ENCODE data around the gene STUM. TPM values are rescaled to one million over a fixed set of nuclear protein-coding genes. Genes with fewer than 3 reads are reported as not detected.

The STUM gene
- total RNA-seq, 1 experiment from 2014 or later = 0.11 TPM

DNA sequence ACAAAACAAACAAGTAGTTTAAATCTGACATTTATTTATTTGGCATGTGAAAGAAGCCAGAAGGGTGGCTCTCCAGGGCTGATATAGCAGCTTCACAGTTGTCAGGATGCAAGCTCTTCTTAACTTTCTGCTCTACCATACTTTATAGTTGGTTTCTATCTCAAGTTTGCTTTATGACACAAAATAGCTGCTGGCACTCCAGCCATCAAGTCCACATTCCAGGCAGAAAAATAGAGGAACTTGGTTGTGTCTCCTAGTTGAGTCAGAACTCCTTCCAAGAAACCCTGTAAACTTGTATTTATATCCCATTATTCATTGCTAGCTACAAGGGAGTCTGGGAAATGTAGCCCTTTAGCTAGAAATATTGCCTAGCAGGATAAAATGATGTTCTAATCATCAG lies 24.0 kb upstream of the STUM start:
- no peak overlapping the region for H2AK5ac ChIP-seq (ENCODE audit: insufficient read length, low read length)
- Mint-ChIP-seq H3K4me3 (no peak overlapping the region), H3K9me3 (no peaks in the 10 kb centered on the region), H3K36me3 (ENCODE audit: insufficient read depth in 1 of 3, low read depth in 3 of 3) (no peaks in the 10 kb centered on the region; a peak in 1 of 7 replicates), H3K27me3 (ENCODE audit: low read depth) (peaks cover 57% of the 10 kb centered on the region), H3K4me1 (peaks cover 22 to 29% of the 10 kb centered on the region in 2 experiments), H3K27ac (no peak overlapping the region)
- no peak overlapping the region for H3K23ac ChIP-seq (ENCODE audit: insufficient read length, low read depth, low read length)
- no peaks in the 10 kb centered on the region; the same call in 1 of the 2 replicates for H3K27me3 ChIP-seq (ENCODE audit: insufficient read depth, low read length)
- no peak overlapping the region for H3K4ac ChIP-seq (ENCODE audit: low read depth, low read length)
- no peak overlapping the region for H3K18ac ChIP-seq (ENCODE audit: insufficient read length, low read depth, low read length)
- no peak overlapping the region for H4K8ac ChIP-seq (replicated peaks; ENCODE audit: insufficient read length, low read depth, low read length)
- no peak overlapping the region for H2BK20ac ChIP-seq (ENCODE audit: low read depth, low read length, poor library complexity, severe bottlenecking)
- no peaks in the 10 kb centered on the region for H3K79me2 ChIP-seq (ENCODE audit: insufficient read depth, low read length)
- no peak for DNase-seq
- H3K23me2 ChIP-seq (ENCODE audit: insufficient read length, low read depth, low read length, poor library complexity, severe bottlenecking) = no peaks in the 10 kb centered on the region
- TF ChIP-seq, protein P1, sequence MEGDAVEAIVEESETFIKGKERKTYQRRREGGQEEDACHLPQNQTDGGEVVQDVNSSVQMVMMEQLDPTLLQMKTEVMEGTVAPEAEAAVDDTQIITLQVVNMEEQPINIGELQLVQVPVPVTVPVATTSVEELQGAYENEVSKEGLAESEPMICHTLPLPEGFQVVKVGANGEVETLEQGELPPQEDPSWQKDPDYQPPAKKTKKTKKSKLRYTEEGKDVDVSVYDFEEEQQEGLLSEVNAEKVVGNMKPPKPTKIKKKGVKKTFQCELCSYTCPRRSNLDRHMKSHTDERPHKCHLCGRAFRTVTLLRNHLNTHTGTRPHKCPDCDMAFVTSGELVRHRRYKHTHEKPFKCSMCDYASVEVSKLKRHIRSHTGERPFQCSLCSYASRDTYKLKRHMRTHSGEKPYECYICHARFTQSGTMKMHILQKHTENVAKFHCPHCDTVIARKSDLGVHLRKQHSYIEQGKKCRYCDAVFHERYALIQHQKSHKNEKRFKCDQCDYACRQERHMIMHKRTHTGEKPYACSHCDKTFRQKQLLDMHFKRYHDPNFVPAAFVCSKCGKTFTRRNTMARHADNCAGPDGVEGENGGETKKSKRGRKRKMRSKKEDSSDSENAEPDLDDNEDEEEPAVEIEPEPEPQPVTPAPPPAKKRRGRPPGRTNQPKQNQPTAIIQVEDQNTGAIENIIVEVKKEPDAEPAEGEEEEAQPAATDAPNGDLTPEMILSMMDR (conservative IDR thresholded peaks at IDR 0.05) = no peak
- no peak overlapping the region for H4K5ac ChIP-seq (ENCODE audit: insufficient read length, low read depth, low read length)
- no peak overlapping the region for H4K91ac ChIP-seq (ENCODE audit: insufficient read length, low read depth, low read length)
- no peaks in the 10 kb centered on the region for H4K20me1 ChIP-seq (ENCODE audit: control insufficient read depth, insufficient read depth, insufficient read length)
- H3K4me1 ChIP-seq (ENCODE audit: insufficient read depth, low read length) = peaks cover 11% of the 10 kb centered on the region; the same call in 1 of the 2 replicates
- H2BK12ac ChIP-seq (ENCODE audit: insufficient read length, low read depth, low read length) = no peak overlapping the region
- H3T11ph ChIP-seq (ENCODE audit: low read length) = no peak overlapping the region
- H3K56ac ChIP-seq (ENCODE audit: insufficient read length, low read depth, low read length) = no peak overlapping the region
- H3K79me1 ChIP-seq (ENCODE audit: insufficient read depth, low read depth, low read length, poor library complexity, severe bottlenecking) = no peaks in the 10 kb centered on the region
- no peak overlapping the region for H3K14ac ChIP-seq (ENCODE audit: insufficient read depth, low read length)
- H3K9me3 ChIP-seq (ENCODE audit: control insufficient read depth, low read depth, low read length) = no peaks in the 10 kb centered on the region
- no peak overlapping the region for H3K4me2 ChIP-seq (ENCODE audit: insufficient read depth, insufficient read length, low read length)
- no peak overlapping the region for H2BK5ac ChIP-seq (ENCODE audit: insufficient read length, low read length)
- no peak overlapping the region for H3K9ac ChIP-seq (ENCODE audit: extremely low read depth, insufficient read length, low read length)
- no peak overlapping the region for H2AFZ ChIP-seq (ENCODE audit: low read length)
- no peak overlapping the region for H3K27ac ChIP-seq (ENCODE audit: insufficient read length, low read depth, low read length)
- no peak overlapping the region for H2BK15ac ChIP-seq (ENCODE audit: low read depth, low read length)
- H2BK120ac ChIP-seq (ENCODE audit: low read depth, low read length, poor library complexity, severe bottlenecking) = no peak overlapping the region

Measured in H9 (cell line).